GM19239 (cell line): ENCODE data around the gene IFNLR1.
"Not testable (repeated sequence)": the region's sequence is repeated elsewhere in the genome, so short reads cannot be mapped to it uniquely, and the experiment has no call there.

ENCODE experiments used
- DNase-seq: peaks from one replicate; pipeline ENCODE4 v3.0.0; 2011; ENCODE audit warnings: low spot score; ENCODE audit not compliant: insufficient read length
- FAIRE-seq: peaks from 2 replicates; lab custom pipeline; 2011; peaks lifted over from hg19 to GRCh38; lab: Jason Lieb, UNC

The IFNLR1 gene

DNA sequence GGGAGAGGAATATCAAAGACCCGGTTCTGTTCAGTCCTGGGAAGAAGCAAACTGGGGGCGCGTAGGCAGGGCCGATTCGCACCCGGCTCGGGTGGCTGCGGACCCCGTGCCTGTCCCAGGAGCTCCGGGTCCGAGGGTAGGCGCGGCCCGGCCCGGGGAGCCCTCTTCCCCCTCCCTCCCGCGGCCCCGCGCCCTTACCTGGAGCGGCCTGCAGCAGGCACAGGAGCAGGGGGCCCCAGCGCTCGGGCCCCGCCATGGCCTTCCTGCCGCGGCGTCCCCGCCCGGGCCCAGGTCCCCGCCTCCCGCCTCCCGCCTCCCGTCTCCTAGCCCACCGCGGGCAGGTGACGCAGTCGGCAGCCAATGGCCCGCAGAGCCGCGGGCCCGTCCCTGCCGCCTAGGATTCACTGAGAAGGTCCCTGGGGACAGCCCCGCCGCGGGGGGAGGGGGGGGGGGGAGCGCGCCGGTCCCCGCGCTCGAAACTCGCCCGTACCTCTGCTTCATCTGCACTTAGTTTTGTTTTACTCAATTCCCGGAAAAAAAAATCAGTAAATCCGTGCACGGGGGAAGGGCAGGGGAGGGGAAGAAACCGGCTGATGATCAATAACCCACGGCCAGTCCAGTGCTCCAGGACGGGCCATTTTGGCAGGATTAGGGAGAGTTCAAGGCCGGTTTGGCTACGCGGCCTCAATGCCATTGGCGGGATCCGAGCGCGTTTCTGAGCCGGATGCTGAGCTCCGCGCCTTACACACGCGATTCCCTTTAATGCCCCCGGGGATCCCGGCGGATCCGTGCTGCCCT is at the start of gene IFNLR1:
Gene IFNLR1, minus strand, starts transcription at position 297 of the 798 bp plus-strand sequence. Its CDS starts 41 bp downstream, at position 256.
- FAIRE-seq, result peak; percentile 35
- DNase-seq, result peak; percentile 56

DNA sequence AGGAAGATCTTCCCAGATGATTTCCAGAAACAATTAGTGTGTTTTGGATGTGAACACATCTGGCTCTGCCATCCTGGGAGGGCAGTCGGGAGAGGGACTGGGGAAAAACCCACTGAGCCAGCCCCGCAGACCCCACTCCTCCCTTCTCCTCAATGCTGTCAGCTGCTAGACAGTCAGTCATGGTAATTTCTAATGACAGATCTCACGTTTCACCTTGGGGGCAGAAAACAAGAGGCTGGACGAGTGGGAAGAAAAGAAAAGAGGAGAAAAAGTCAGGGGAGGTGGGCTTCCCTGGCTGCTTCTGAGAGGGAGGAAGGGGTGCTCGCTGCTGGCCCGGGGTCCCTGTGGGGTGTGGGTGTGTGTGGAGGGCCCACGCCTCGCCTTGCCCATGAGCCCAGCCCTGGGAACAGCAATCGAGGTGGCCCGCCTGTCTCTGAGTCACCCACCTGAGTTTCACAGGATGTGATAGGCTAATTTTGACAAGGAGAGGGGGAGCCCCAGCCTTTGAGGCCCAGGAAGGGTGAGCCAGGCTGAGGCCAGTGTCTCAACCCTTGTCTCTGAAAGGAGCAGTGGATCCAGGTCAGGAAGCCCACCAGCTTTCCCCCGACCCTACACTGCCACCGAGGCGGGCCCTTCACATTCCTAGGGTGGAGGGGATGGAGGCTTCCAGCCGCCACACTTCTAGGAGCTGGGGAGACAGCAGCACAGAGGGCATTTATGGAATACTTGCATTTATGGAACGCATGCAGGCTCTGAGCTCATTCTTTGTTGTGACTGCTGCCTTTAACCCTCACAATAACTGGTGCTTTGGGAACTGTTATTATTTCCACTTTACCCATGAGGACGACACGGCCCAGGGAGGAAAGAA is 49.1 kb upstream of the IFNLR1 start:
- DNase-seq, result no peak
- FAIRE-seq, result no peak

DNA sequence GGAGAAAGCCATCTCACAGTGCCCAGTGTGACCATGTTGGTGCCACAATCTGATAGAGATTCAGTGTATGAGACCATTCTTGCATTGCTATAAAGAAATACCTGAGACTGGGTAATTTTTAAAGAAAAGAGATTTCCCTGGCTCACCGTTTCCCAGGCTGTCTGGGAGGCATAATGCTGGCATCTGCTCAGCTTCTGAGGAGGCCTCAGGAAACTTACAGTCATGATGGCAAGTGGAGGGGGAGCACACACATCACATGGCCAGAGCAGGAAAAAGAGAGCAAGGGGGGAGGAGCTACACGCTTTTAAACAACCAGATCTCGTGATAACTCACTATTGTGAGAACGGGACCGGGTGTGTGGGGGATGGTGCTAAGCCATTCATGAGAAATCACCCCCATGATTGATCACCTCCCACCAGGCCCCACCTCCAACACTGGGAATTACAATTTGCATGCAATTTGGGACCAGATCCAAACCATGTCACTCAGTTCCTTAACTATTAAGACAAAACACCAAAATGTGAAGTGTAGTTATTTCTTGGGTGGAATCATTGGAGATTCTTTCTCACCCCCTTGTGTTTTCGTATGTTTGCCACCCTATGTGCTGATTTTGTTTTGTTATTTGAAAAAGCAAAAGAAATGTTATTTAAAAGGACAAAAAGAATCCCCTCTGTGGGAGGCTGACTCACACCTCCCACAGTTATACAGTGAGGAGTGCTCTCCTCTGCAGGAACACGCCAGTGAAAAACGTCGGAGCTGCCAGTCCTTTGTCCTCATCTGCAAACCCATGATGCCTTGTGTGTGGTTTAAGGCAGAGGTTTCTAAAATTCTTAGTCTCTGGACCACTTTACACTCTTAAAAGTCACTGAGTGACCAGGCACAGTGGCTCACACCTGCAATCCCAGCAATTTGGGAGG is 46.9 kb upstream of the IFNLR1 start:
- DNase-seq, result no peak
- no peak for FAIRE-seq

- no peak for DNase-seq
- no peak for FAIRE-seq
Observed at GRCh38 chr1:24231701-24232100, 44.6 kb upstream of the IFNLR1 start.

DNA sequence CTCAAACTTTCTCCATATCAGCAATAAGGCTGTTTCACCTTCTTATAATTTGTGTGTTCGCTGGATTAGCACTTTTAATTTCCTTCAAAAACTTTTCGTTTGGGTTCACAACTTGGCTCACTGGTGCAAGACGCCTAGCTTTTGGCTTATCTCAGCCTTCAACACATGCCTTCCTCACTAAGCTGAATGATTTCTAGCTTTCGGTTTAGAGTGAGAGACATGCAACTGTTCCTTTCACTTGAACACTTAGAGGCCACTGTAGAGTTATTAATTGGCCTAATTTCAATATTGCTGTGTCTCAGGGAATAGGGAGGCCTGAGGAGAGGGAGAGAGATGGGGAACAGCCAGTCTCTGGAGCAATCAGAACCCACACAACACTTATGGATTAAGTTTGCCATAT is 41.2 kb upstream of the IFNLR1 start:
- FAIRE-seq, result peak; percentile 96
- DNase-seq, result no peak

DNA sequence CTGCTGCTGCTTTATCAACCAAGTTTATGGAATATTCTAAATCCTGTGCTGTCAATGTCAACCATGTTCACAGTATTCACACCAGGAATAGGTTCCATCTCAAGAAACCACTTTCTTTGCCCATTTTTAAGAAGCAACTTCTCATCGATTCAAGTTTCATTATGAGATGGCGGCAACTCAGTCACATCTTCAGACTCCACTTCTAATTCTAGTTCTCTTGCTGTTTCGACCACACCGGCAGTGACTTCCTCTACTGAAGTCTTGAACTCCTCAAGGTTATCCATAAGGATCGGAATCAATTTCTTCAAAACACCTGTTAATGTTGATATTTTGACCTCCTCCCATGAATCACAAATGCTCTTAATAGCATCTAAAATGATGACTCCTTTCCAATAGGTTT is 39.7 kb upstream of the IFNLR1 start:
- DNase-seq (no peak), FAIRE-seq (peak; percentile 92)

DNA sequence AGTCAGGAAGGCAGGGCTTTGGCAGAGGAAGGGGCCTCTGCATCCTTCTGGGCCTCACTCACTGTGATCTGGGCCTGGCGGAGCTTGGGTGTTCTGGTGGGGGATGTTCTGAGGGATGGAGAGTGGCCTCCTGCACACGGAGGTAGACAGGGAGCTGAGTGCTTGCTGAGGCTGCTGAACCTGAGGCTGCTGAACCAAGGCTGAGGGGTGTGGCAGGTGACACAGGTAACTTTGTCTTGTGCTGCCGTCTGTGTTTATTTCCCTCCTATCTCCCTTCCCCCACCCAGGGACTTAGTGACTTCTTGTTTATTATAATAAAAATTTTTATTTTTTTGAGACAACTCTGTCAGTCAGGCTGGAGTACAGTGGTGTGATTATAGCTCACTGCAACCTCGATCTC is 37.7 kb upstream of the IFNLR1 start:
- FAIRE-seq (no peak), DNase-seq (no peak)

- FAIRE-seq (no peak), DNase-seq (no peak)
Observed at GRCh38 chr1:24224086-24224485, 37.0 kb upstream of the IFNLR1 start.

GRCh38 chr1:24222793-24223192 is 35.7 kb upstream of the IFNLR1 start:
- DNase-seq (no peak), FAIRE-seq (no peak)

DNA sequence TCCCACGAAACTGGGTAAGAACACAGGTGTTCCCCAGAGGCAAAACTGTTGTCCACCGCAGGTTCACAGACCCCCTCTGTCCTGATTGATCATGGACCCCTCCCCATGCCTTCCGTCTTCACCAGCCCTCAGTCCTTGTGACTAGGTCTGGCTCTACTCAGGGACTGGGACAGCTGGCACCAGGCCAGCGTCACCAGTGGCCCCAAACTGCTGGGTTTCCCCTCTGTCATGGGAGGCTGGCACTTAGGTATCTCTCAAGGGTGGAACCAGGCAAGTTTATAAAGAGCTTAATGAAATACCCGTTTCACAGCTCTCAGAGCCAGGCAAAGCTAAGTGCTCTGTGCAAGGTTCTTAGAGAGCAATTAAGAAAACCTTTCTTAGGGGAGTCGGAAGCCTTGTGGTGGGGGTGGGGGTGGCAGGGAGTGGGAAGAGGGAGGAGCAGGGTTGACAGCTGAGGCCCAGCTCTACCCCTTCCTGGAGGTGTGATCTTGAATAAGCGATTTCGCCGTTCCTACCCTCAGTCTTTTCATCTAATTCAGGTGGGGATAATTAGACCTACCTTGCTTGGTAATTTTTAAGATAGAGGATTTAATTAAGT is 35.0 kb upstream of the IFNLR1 start:
- DNase-seq (no peak), FAIRE-seq (no peak)

DNA sequence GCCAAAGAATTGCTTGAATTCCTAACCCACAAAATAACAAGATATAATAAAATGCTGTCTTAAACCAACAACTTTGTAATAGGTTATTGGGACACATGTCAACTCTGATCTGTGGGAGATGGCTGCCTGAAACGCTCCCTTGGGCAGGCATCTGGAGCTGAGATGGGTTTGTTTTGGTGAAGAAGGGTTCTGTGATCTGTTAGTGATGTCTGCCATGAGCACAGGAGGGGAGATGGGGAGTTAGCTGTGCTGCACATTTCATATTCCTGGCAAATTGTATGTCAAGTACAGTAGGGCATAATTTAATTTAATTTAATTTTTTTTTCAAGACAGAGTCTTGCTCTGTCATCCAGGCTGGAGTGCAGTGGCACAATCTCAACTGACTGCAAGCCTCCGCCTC is 34.2 kb upstream of the IFNLR1 start:
- FAIRE-seq (no peak), DNase-seq (no peak)

DNA sequence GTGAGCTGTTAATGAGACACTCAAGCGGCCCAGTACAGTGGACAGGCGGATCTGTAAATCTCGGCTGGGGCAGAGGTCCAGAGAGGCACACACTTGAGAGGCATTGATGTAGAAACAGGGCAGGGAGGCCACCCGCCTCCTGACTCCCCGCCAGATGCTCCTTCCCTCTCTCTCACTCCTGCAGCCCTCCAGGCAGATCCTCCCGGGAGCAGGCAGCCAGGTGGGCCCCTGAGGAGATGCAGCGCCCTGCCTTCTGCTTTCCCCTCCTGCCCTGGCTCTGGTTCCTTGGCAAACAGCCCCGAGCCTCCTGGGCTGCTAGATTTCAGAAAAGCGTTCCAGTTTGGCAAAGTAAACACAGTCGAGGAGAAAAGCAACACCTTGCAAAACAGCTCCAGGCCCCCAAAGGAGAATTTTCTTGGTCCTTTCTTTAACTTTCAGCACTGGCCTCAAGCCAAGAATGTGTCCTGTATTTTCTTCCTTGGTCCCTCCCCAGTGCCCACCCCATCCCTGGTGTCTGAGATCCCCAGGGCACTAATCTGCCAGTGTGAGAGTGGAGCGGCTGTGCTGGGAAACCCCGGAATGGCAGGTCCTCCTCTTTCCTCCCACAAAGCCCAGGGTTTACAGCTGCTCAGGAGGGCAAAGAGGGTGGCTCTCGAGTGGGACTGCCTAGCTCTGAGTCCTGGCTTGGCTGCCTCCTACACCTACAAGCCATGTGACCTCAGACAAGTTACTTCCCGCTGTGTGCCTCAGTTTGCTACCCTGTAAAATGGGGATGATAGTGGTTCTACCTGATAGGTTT is 29.4 kb upstream of the IFNLR1 start:
- FAIRE-seq (no peak), DNase-seq (no peak)

GRCh38 chr1:24215226-24215814 is 28.2 kb upstream of the IFNLR1 start:
- DNase-seq, result no peak
- no peak for FAIRE-seq

- FAIRE-seq, result no peak
- no peak for DNase-seq
Observed at GRCh38 chr1:24212376-24212775, 25.3 kb upstream of the IFNLR1 start.

GRCh38 chr1:24210195-24210627 is 23.1 kb upstream of the IFNLR1 start:
- FAIRE-seq, result no peak

GRCh38 chr1:24209097-24209496 is 22.0 kb upstream of the IFNLR1 start:
- DNase-seq (no peak), FAIRE-seq (no peak)

More at GRCh38 chr1:24210195-24210627, 23.1 kb upstream of the IFNLR1 start:
- DNase-seq, result no peak

DNA sequence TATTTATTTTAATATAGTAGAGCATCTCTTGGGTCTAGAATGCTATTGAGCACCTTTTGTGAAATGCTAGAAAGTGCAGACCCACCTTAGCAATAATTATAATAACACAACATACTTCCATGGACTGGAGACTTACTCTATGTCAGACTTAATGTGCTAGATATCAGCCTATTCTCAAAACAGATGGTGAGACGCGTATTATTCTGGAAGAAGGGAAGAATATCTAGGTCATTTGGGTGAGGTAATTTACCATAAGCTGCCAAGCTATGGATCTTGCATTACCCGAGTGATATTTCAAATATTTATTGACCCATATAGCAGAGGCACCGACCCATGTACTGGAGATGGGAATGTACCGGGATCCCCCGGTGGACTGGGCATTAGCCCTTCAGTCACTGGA is 20.6 kb upstream of the IFNLR1 start:
- no peak for DNase-seq
- no peak for FAIRE-seq

GRCh38 chr1:24207395-24207687 is 20.3 kb upstream of the IFNLR1 start:
- DNase-seq, FAIRE-seq: not testable (repeated sequence)
